Right lobe of liver (tissue), 4 donors: Measurements from ENCODE around the gene TRHDE.

Experiments
- POLR2A ChIP-seq: fragments of 450-650 bp; IDR thresholded peaks from one replicate; pipeline ENCODE4 v1.6.1; 2017; ENCODE audit warnings: antibody characterized with exemption, mild to moderate bottlenecking
- TF ChIP-seq, protein P1 (sequence below), 4 donors: fragments of 200-600 bp in 3 of 4; fragments of 450-650 bp in 1 of 4; IDR thresholded peaks; one replicate each; pipeline versions ENCODE4 v1.5.1 to v1.8.0; 2016 to 2022; ENCODE audit warnings: antibody characterized with exemption in 4 of 4, mild to moderate bottlenecking in 2 of 4
- donor health status: DM: no; HTN: no; CAD: no.
- donor health status: DM: no; HTN: no; CAD: no.
- donor health status: DM: no; HTN: yes; CAD: no.

DNA sequence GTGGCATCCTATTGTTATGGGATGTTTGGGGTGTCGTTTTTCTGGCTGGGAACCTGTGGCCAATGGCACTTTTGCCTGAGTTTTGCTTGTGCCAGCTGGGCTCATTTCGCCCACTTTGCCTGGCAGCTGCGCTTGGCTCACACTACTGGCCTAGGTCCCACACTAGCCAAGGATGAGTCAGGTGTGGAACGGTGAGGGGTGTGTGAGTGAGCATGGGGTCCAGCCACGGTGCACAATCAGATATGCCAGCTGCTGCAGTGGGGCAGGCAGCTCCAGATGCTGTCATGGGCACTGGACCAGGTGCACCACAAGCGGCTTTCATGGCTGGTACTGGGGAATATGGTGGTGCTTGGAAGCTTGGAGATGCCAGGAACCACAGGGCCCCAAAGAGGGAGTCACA is 21.5 kb downstream of the TRHDE start:
- TF ChIP-seq, protein P1, sequence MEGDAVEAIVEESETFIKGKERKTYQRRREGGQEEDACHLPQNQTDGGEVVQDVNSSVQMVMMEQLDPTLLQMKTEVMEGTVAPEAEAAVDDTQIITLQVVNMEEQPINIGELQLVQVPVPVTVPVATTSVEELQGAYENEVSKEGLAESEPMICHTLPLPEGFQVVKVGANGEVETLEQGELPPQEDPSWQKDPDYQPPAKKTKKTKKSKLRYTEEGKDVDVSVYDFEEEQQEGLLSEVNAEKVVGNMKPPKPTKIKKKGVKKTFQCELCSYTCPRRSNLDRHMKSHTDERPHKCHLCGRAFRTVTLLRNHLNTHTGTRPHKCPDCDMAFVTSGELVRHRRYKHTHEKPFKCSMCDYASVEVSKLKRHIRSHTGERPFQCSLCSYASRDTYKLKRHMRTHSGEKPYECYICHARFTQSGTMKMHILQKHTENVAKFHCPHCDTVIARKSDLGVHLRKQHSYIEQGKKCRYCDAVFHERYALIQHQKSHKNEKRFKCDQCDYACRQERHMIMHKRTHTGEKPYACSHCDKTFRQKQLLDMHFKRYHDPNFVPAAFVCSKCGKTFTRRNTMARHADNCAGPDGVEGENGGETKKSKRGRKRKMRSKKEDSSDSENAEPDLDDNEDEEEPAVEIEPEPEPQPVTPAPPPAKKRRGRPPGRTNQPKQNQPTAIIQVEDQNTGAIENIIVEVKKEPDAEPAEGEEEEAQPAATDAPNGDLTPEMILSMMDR (IDR thresholded peaks at IDR 0.05) = no peak
- no peak for TF ChIP-seq POLR2A
